RPMI8226 (cell line): Measurements from ENCODE around the gene CIT.

Experiments used
- DNase-seq: peaks from one replicate; pipeline ENCODE4 v3.0.0-alpha.2; 2015

CIT gene

GRCh38 chr12:119693511-119693910, 183.6 kb downstream of the CIT start:
- no peak for DNase-seq

GRCh38 chr12:119692997-119693396, 184.1 kb downstream of the CIT start:
- no peak for DNase-seq

GRCh38 chr12:119692410-119692809, 184.7 kb downstream of the CIT start:
- no peak for DNase-seq

GRCh38 chr12:119691202-119691810, 185.8 kb downstream of the CIT start:
- DNase-seq = no peak

- no peak for DNase-seq
Observed at GRCh38 chr12:119689935-119690500, 187.1 kb downstream of the CIT start.

GRCh38 chr12:119687879-119688278, 189.2 kb downstream of the CIT start:
- no peak for DNase-seq

- no peak for DNase-seq
Observed at GRCh38 chr12:119687406-119687805, 189.7 kb downstream of the CIT start.

- DNase-seq = no peak
Observed at GRCh38 chr12:119686776-119687175, 190.3 kb downstream of the CIT start.

- DNase-seq = no peak
Observed at GRCh38 chr12:119686355-119686754, 190.8 kb downstream of the CIT start.

GRCh38 chr12:119685375-119685774, 191.7 kb downstream of the CIT start:
- DNase-seq = no peak

- DNase-seq = no peak
Observed at GRCh38 chr12:119684711-119685369, 192.3 kb downstream of the CIT start.

- DNase-seq = no peak
Observed at GRCh38 chr12:119683816-119684215, 193.3 kb downstream of the CIT start.

GRCh38 chr12:119683413-119683812, 193.7 kb downstream of the CIT start:
- DNase-seq = no peak

GRCh38 chr12:119682639-119683252, 194.4 kb downstream of the CIT start:
- no peak for DNase-seq

- DNase-seq = no peak
Observed at GRCh38 chr12:119681728-119682638, 195.1 kb downstream of the CIT start.

GRCh38 chr12:119681111-119681510, 196.0 kb downstream of the CIT start:
- no peak for DNase-seq

GRCh38 chr12:119679490-119679889, 197.6 kb downstream of the CIT start:
- DNase-seq = no peak

GRCh38 chr12:119679081-119679480, 198.0 kb downstream of the CIT start:
- no peak for DNase-seq

GRCh38 chr12:119678459-119678858, 198.7 kb downstream of the CIT start:
- DNase-seq = no peak

- no peak for DNase-seq
Observed at GRCh38 chr12:119676573-119676972, 200.5 kb downstream of the CIT start.

GRCh38 chr12:119676022-119676421, 201.1 kb downstream of the CIT start:
- DNase-seq = no peak

GRCh38 chr12:119674560-119674959, 202.6 kb downstream of the CIT start:
- no peak for DNase-seq

GRCh38 chr12:119673634-119674033, 203.5 kb downstream of the CIT start:
- DNase-seq = no peak
